RCC 7860 (cell line): ENCODE results near the gene ROBO1.

Experiments used
- DNase-seq: peaks from one replicate; pipeline ENCODE4 v3.0.0-alpha.2; 2015; ENCODE audit warnings: low spot score
- FAIRE-seq: peaks from 2 replicates; lab custom pipeline; 2012; peaks lifted over from hg19 to GRCh38; lab: Jason Lieb, UNC

The ROBO1 gene

GRCh38 chr3:79030157-79030556 is 737.6 kb downstream of the ROBO1 start:
- DNase-seq (no peak), FAIRE-seq (no peak)

GRCh38 chr3:79028916-79029315 is 738.9 kb downstream of the ROBO1 start:
- DNase-seq (no peak), FAIRE-seq (no peak)

GRCh38 chr3:79027593-79027992 is 740.2 kb downstream of the ROBO1 start:
- FAIRE-seq (no peak), DNase-seq (no peak)

- FAIRE-seq (no peak), DNase-seq (no peak)
Measured at GRCh38 chr3:79019924-79020173, 747.9 kb downstream of the ROBO1 start.

GRCh38 chr3:79019137-79019923 is 748.5 kb downstream of the ROBO1 start:
- FAIRE-seq (no peak), DNase-seq (peak; percentile 68)

- peak; percentile 30 for DNase-seq
Measured at GRCh38 chr3:79018671-79019136, 749.1 kb downstream of the ROBO1 start.

GRCh38 chr3:79018265-79018664 is 749.5 kb downstream of the ROBO1 start:
- DNase-seq (no peak), FAIRE-seq (no peak)

More at GRCh38 chr3:79018671-79019136, 749.1 kb downstream of the ROBO1 start:
- FAIRE-seq: no peak

- DNase-seq (no peak), FAIRE-seq (no peak)
Measured at GRCh38 chr3:79016587-79017376, 751.0 kb downstream of the ROBO1 start.

- FAIRE-seq (no peak), DNase-seq (no peak)
Measured at GRCh38 chr3:79015854-79016253, 751.9 kb downstream of the ROBO1 start.

- no peak for FAIRE-seq
- DNase-seq: no peak
Measured at GRCh38 chr3:79012946-79013362, 754.8 kb downstream of the ROBO1 start.

- DNase-seq (no peak), FAIRE-seq (no peak)
Measured at GRCh38 chr3:79012530-79012913, 755.3 kb downstream of the ROBO1 start.

GRCh38 chr3:79011821-79012529 is 755.8 kb downstream of the ROBO1 start:
- DNase-seq (no peak), FAIRE-seq (no peak)

GRCh38 chr3:79009861-79010260 is 757.9 kb downstream of the ROBO1 start:
- no peak for DNase-seq
- no peak for FAIRE-seq

GRCh38 chr3:79006077-79006476 is 761.7 kb downstream of the ROBO1 start:
- FAIRE-seq: no peak
- no peak for DNase-seq

- FAIRE-seq: no peak
- DNase-seq: no peak
Measured at GRCh38 chr3:79005084-79005483, 762.7 kb downstream of the ROBO1 start.

GRCh38 chr3:79003994-79004393 is 763.8 kb downstream of the ROBO1 start:
- DNase-seq: no peak
- no peak for FAIRE-seq

- DNase-seq (no peak), FAIRE-seq (no peak)
Measured at GRCh38 chr3:79002465-79003372, 765.1 kb downstream of the ROBO1 start.

- no peak for DNase-seq
- no peak for FAIRE-seq
Measured at GRCh38 chr3:79001255-79001654, 766.5 kb downstream of the ROBO1 start.

GRCh38 chr3:78999139-78999538 is 768.7 kb downstream of the ROBO1 start:
- DNase-seq: no peak

GRCh38 chr3:78995087-78995486 is 772.7 kb downstream of the ROBO1 start:
- FAIRE-seq (no peak), DNase-seq (no peak)

More at GRCh38 chr3:78999139-78999538, 768.7 kb downstream of the ROBO1 start:
- FAIRE-seq: no peak
